Measurements from ENCODE around the gene CSH2.
"Not testable (repeated sequence)": the region's sequence is repeated elsewhere in the genome, so short reads cannot be mapped to it uniquely, and the experiment has no call there.

The CSH2 gene

DNA sequence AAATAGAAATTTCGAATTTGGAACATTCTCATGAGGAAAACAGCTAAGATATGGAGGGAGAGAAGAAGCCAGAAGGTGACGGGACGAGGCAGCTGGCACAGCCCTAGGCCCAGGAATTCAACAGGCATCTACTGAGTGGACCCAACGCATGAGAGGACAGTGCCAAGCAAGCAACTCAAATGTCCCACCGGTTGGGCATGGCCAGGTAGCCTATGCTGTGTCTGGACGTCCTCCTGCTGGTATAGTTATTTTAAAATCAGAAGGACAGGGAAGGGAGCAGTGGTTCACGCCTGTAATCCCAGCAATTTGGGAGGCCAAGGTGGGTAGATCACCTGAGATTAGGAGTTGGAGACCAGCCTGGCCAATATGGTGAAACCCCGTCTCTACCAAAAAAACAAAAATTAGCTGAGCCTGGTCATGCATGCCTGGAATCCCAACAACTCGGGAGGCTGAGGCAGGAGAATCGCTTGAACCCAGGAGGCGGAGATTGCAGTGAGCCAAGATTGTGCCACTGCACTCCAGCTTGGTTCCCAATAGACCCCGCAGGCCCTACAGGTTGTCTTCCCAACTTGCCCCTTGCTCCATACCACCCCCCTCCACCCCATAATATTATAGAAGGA lies 43.2 kb upstream of the CSH2 start:
- DNase-seq (ENCODE audit: low spot score) = no peak
- TF ChIP-seq, protein P1, sequence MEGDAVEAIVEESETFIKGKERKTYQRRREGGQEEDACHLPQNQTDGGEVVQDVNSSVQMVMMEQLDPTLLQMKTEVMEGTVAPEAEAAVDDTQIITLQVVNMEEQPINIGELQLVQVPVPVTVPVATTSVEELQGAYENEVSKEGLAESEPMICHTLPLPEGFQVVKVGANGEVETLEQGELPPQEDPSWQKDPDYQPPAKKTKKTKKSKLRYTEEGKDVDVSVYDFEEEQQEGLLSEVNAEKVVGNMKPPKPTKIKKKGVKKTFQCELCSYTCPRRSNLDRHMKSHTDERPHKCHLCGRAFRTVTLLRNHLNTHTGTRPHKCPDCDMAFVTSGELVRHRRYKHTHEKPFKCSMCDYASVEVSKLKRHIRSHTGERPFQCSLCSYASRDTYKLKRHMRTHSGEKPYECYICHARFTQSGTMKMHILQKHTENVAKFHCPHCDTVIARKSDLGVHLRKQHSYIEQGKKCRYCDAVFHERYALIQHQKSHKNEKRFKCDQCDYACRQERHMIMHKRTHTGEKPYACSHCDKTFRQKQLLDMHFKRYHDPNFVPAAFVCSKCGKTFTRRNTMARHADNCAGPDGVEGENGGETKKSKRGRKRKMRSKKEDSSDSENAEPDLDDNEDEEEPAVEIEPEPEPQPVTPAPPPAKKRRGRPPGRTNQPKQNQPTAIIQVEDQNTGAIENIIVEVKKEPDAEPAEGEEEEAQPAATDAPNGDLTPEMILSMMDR (IDR thresholded peaks at IDR 0.05; ENCODE audit: extremely low read depth, insufficient read depth, missing control alignments) = no peak
- in situ Hi-C loops (cut with MboI; ENCODE audit: low pct_unique_long_range_greater_than_20kb, low sequenced_read_pairs, unreplicated experiment) = loop anchor here (10.0 to 25.0 kb wide), 3 partner anchors 98 to 371 kb away; partner anchors contain the start of gene ERN1

DNA sequence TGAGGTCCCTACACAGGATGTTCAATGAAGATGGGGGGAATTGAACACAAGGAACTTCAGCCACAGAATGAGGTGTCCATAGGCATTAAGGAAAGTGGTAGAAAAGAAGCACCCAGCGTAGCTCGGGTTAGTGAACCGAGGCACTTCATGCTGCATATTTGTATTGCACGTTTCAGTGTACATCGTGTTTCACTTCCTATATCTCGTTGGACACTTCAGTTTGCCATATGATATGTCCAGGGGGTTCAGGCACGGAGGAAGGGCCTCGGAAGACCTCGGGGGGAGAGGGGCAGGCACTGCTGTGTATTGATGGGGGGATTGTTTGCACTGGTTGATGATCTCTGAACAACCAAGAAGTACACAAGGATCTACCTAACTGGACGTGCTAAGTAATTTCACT lies 42.3 kb upstream of the CSH2 start:
- DNase-seq (ENCODE audit: low spot score) = not testable (repeated sequence)
- in situ Hi-C loops (cut with MboI; ENCODE audit: low pct_unique_long_range_greater_than_20kb, low sequenced_read_pairs, unreplicated experiment) = loop anchor here (10.0 to 25.0 kb wide), 3 partner anchors 99 to 372 kb away; partner anchors contain the start of gene ERN1

DNA sequence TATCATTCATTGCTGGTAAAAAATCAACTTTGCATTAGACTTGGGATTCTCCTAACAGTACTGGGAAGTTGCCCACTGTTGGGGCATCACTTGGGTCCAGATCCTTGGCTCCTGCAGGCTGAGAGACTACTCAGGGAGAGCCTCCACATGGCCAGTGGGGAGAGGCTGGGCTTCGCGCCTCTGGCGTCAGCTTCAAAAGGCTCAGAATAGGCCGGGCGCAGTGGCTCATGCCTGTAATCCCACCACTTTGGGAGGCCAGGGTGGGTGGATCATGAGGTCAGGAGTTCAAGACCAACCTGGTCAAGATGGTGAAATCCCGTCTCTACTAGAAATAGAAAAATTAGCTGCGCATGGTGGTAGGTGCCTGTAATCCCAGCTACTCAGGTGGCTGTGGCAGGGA lies 41.0 kb upstream of the CSH2 start:
- TF ChIP-seq, protein P1 (IDR thresholded peaks at IDR 0.05; ENCODE audit: extremely low read depth, insufficient read depth, missing control alignments) = no peak
- no peak for DNase-seq (ENCODE audit: low spot score)
- in situ Hi-C loops (cut with MboI; ENCODE audit: low pct_unique_long_range_greater_than_20kb, low sequenced_read_pairs, unreplicated experiment) = loop anchor here (10.0 to 25.0 kb wide), 3 partner anchors 100 to 373 kb away; partner anchors contain the start of gene ERN1

DNA sequence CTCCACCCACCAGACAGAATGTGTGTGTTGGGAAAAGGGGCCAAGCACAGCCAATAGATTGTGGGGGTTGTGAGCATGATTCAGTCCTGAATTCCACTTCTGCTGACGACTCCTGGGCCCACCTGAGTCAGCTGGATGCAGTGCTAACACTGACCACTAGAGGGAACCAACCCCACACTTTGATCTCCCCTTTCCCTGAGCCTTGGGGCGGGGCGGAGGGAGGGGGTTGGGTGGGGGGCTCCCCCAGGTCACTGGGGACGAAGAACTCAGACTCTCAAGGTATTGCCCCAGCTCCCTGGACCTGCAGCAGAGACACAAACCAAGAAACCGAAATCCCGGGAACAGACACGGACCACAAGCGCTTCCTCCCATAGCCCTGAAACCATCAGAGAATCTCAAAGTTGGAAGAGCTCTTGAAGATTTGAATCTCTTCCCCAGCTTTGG lies 38.2 kb upstream of the CSH2 start:
- in situ Hi-C loops (cut with MboI; ENCODE audit: low pct_unique_long_range_greater_than_20kb, low sequenced_read_pairs, unreplicated experiment) = loop anchor here (10.0 to 25.0 kb wide), 3 partner anchors 103 to 376 kb away; partner anchors contain the start of gene ERN1
- TF ChIP-seq, protein P1 (IDR thresholded peaks at IDR 0.05; ENCODE audit: extremely low read depth, insufficient read depth, missing control alignments) = peak; percentile 79
- peak; percentile 69 for DNase-seq (ENCODE audit: low spot score)

DNA sequence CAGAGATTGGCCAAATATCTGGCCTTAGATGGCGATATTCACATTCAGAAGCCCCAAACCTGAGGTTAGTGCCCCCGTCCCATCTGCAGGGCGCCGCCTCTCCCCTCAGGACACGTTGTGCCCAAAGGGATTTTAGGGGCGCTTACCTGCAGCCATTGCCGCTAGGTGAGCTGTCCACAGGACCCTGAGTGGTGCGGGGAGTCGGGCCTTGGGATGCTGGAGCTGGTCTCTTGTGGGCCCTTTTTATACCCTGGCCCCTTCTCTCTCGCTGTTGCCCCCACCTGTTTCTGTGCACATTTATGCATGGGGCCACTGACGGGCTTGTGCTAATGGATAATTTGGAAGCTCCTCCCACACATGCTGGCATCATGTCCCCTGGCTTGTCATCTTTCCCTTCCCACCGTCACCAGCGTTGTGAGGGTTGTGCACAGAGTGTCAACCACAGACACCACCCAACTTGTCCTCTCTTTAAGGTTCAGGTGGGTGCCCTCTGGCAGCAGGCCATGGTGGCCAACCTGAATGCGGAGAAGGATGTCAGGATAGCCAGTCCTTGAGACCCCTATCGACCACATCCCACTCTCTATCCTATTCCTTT lies 37.7 kb upstream of the CSH2 start, which contains the start of gene CSHL1:
TSS of gene CSHL1 (minus strand) at position 218 of the 595 bp plus-strand sequence. CDS start at position 156, 62 bp downstream.
- TF ChIP-seq, protein P1 (IDR thresholded peaks at IDR 0.05; ENCODE audit: extremely low read depth, insufficient read depth, missing control alignments) = peak; percentile 19
- in situ Hi-C loops (cut with MboI; ENCODE audit: low pct_unique_long_range_greater_than_20kb, low sequenced_read_pairs, unreplicated experiment) = loop anchor here (10.0 to 25.0 kb wide), 3 partner anchors 104 to 376 kb away; partner anchors contain the start of gene ERN1
- DNase-seq (ENCODE audit: low spot score) = no peak

DNA sequence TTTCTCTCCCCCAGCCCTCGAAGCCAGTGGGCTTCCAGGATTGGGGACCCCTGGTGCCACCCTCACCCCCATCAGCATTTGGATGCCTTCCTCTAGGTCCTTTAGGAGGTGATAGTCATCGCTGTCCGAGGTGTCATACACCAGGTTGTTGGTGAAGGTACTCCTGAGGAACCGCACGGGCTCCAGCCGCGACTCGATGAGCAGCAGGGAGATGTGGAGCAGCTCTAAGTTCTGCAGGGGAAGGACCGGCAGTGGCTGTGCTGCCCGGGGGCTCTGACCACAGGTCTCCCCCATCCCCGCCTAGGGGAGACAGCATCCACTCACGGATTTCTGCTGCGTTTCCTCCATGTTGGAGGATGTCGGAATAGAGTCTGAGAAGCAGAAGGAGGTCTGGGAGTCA lies 36.6 kb upstream of the CSH2 start:
- TF ChIP-seq, protein P1 (IDR thresholded peaks at IDR 0.05; ENCODE audit: extremely low read depth, insufficient read depth, missing control alignments) = no peak
- no peak for DNase-seq (ENCODE audit: low spot score)
- in situ Hi-C loops (cut with MboI; ENCODE audit: low pct_unique_long_range_greater_than_20kb, low sequenced_read_pairs, unreplicated experiment) = loop anchor here (10.0 to 25.0 kb wide), 3 partner anchors 105 to 377 kb away; partner anchors contain the start of gene ERN1

DNA sequence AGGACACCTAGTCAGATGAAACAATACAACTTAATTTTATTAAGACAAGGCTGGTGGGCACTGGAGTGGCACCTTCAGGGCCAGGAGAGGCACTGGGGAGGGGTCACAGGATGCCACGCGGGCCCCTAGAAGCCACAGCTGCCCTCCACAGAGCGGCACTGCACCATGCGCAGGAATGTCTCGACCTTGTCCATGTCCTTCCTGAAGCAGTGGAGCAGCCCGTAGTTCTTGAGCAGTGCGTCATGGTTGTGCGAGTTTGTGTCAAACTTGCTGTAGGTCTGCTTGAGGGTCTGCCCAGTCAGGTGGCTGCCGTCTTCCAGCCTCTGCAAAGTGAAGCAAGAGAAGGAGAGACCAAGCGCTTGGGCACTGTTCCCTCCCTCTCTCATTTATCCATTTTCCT lies 36.1 kb upstream of the CSH2 start:
- DNase-seq (ENCODE audit: low spot score) = not testable (repeated sequence)
- in situ Hi-C loops (cut with MboI; ENCODE audit: low pct_unique_long_range_greater_than_20kb, low sequenced_read_pairs, unreplicated experiment) = loop anchor here (25.0 kb wide), 1 partner anchor 378 kb away; no protein-coding TSS in a partner anchor
